Mesenchymal stem cell (in vitro differentiated cells and primary cell): Measurements from ENCODE around the gene SRGAP1.

Experiments used
- DNase-seq: peaks from one replicate; pipeline ENCODE4 v3.0.0-alpha.2; 2013
- H2AFZ ChIP-seq: one replicate; pipeline ENCODE4 v1.6.1; 2013; ENCODE audit warnings: low read depth, mild to moderate bottlenecking, control low read depth, inconsistent platforms, low read length, moderate library complexity
- H2AK5ac ChIP-seq: 2 replicates; pipeline ENCODE4 v1.6.1; 2013; ENCODE audit warnings: low read length, moderate library complexity, mild to moderate bottlenecking, inconsistent platforms; ENCODE audit not compliant: severe bottlenecking
- H2BK120ac ChIP-seq: one replicate; pipeline ENCODE4 v1.6.1; 2013; ENCODE audit warnings: low read depth, mild to moderate bottlenecking, inconsistent platforms, low read length, moderate library complexity
- H2BK12ac ChIP-seq, 2 experiments: one replicate each; pipeline ENCODE4 v1.6.1; 2013; ENCODE audit warnings: inconsistent platforms in 2 of 2, low read length in 2 of 2, mild to moderate bottlenecking in 2 of 2, moderate library complexity in 2 of 2, control low read depth in 1 of 2
- H2BK15ac ChIP-seq: one replicate; pipeline ENCODE4 v1.6.1; 2013; ENCODE audit warnings: mild to moderate bottlenecking, low read depth, inconsistent platforms; ENCODE audit not compliant: poor library complexity, severe bottlenecking
- H2BK5ac ChIP-seq: 2 replicates; pipeline ENCODE4 v1.6.1; 2013; ENCODE audit warnings: low read depth, mild to moderate bottlenecking, low read length, control low read depth, inconsistent platforms; ENCODE audit not compliant: poor library complexity, severe bottlenecking
- H3K14ac ChIP-seq, 2 experiments: one replicate each; pipeline ENCODE4 v1.6.1; 2013; ENCODE audit warnings: inconsistent platforms in 2 of 2, low read length in 2 of 2, control low read depth in 1 of 2, mild to moderate bottlenecking in 1 of 2, moderate library complexity in 1 of 2
- H3K18ac ChIP-seq, 2 experiments: one replicate each; pipeline ENCODE4 v1.6.1; 2013; ENCODE audit warnings: inconsistent platforms in 2 of 2, low read length in 2 of 2, control low read depth in 1 of 2, low read depth in 1 of 2, mild to moderate bottlenecking in 1 of 2
- H3K23ac ChIP-seq, 2 experiments: one replicate each; pipeline ENCODE4 v1.6.1; 2013; ENCODE audit warnings: inconsistent platforms in 2 of 2, low read length in 2 of 2, mild to moderate bottlenecking in 2 of 2, moderate library complexity in 2 of 2, control low read depth in 1 of 2
- H3K27ac ChIP-seq: 2 replicates; pipeline ENCODE4 v1.5.1; 2013; ENCODE audit warnings: mild to moderate bottlenecking, moderate library complexity, low read length, control low read depth, inconsistent platforms; ENCODE audit not compliant: poor library complexity, severe bottlenecking
- H3K27me3 ChIP-seq, 2 experiments: 2 replicates each; pipeline versions ENCODE4 v1.6.1 to v1.7.0; 2013; ENCODE audit warnings: low read length in 2 of 2, mild to moderate bottlenecking in 2 of 2, moderate library complexity in 2 of 2, control low read depth in 1 of 2, inconsistent platforms in 1 of 2; ENCODE audit not compliant: control insufficient read depth in 1 of 2, insufficient read depth in 1 of 2
- H3K36me3 ChIP-seq, 2 experiments: 2 replicates each; pipeline versions ENCODE4 v1.6.1 to v1.7.0; 2013; ENCODE audit warnings: low read length in 2 of 2, control low read depth in 1 of 2, inconsistent platforms in 1 of 2, low read depth in 1 of 2, mild to moderate bottlenecking in 1 of 2; ENCODE audit not compliant: insufficient read depth in 2 of 2, control insufficient read depth in 1 of 2
- H3K4ac ChIP-seq, 2 experiments: one replicate each; pipeline ENCODE4 v1.6.1; 2013; ENCODE audit warnings: inconsistent platforms in 2 of 2, low read length in 2 of 2, mild to moderate bottlenecking in 2 of 2, moderate library complexity in 2 of 2, control low read depth in 1 of 2, low read depth in 1 of 2
- H3K4me1 ChIP-seq: 2 replicates; pipeline ENCODE4 v1.6.1; 2013; ENCODE audit warnings: low read depth, low read length, control low read depth; ENCODE audit not compliant: control insufficient read depth, insufficient read depth
- H3K4me2 ChIP-seq: 2 replicates; pipeline ENCODE4 v1.6.1; 2013; ENCODE audit warnings: low read length, mild to moderate bottlenecking, inconsistent platforms; ENCODE audit not compliant: poor library complexity, severe bottlenecking
- H3K4me3 ChIP-seq, 2 experiments: 2 replicates each; pipeline versions ENCODE4 v1.5.1 to v1.7.0; 2013; ENCODE audit warnings: low read length in 2 of 2, mild to moderate bottlenecking in 2 of 2, control low read depth in 1 of 2, low read depth in 1 of 2; ENCODE audit not compliant: insufficient read depth in 1 of 2
- H3K79me1 ChIP-seq: replicated peaks from 2 replicates; pipeline ENCODE4 v1.6.1; 2013; ENCODE audit warnings: mild to moderate bottlenecking, control low read depth, low read length, inconsistent platforms; ENCODE audit not compliant: poor library complexity, severe bottlenecking
- H3K9ac ChIP-seq: 2 replicates; pipeline ENCODE4 v1.7.0; 2013; ENCODE audit warnings: mild to moderate bottlenecking, low read length, moderate library complexity
- H3K9me3 ChIP-seq: 2 replicates; pipeline ENCODE4 v1.7.0; 2013; ENCODE audit warnings: mild to moderate bottlenecking, low read length; ENCODE audit not compliant: control insufficient read depth
- H4K8ac ChIP-seq: one replicate; pipeline ENCODE4 v1.6.1; 2013; ENCODE audit warnings: inconsistent platforms, mild to moderate bottlenecking, low read length, moderate library complexity
- H4K91ac ChIP-seq: one replicate; pipeline ENCODE4 v1.6.1; 2013; ENCODE audit warnings: mild to moderate bottlenecking, low read length, inconsistent platforms
- WGBS: methylation state at CpG from one replicate; pipeline ENCODE4 v1.1.7; 2013; ENCODE audit warnings: mixed read lengths; 5-methylcytosine and 5-hydroxymethylcytosine counted together

The SRGAP1 gene

GRCh38 chr12:63906876-63907275 lies 62.4 kb downstream of the SRGAP1 start:
- H3K79me1 ChIP-seq, result peaks cover 13% of the 10 kb centered on the region
- no peak overlapping the region for H2BK5ac ChIP-seq
- H3K27me3 ChIP-seq, result no peaks in the 10 kb centered on the region
- no peak overlapping the region for H3K4ac ChIP-seq
- WGBS, result no CpG with 5 or more reads among the region's 1 CpG
- H3K4me1 ChIP-seq, result peaks cover 4% of the 10 kb centered on the region
- no peak overlapping the region for H2AFZ ChIP-seq
- no peak for DNase-seq
- H3K4me3 ChIP-seq, result no peak overlapping the region
- H3K36me3 ChIP-seq, result peaks cover 0 to 18% of the 10 kb centered on the region in 2 experiments
- H4K8ac ChIP-seq, result no peak overlapping the region
- no peak overlapping the region for H3K9ac ChIP-seq
- H3K23ac ChIP-seq, result no peak overlapping the region
- H2AK5ac ChIP-seq, result no peak overlapping the region
- H4K91ac ChIP-seq, result no peak overlapping the region
- H3K4me2 ChIP-seq, result no peak overlapping the region
- H3K27ac ChIP-seq, result no peak overlapping the region
- H2BK12ac ChIP-seq, result no peak overlapping the region
- no peaks in the 10 kb centered on the region for H3K9me3 ChIP-seq
- H3K14ac ChIP-seq, result no peak overlapping the region
- H2BK120ac ChIP-seq, result no peak overlapping the region
- no peak overlapping the region for H3K18ac ChIP-seq
- H2BK15ac ChIP-seq, result no peak overlapping the region

- Histone ChIP-seq H3K36me3 (peaks cover 0 to 18% of the 10 kb centered on the region in 2 experiments), H3K4ac (no peak overlapping the region), H4K91ac (no peak overlapping the region), H2AFZ (no peak overlapping the region), H3K4me1 (peaks cover 4% of the 10 kb centered on the region), H3K9ac (no peak overlapping the region), H2BK12ac (no peak overlapping the region), H4K8ac (no peak overlapping the region), H3K14ac (no peak overlapping the region), H3K9me3 (no peaks in the 10 kb centered on the region), H3K27ac (no peak overlapping the region), H3K27me3 (no peaks in the 10 kb centered on the region), H3K4me3 (no peak overlapping the region), H3K18ac (no peak overlapping the region), H3K4me2 (no peak overlapping the region), H2AK5ac (no peak overlapping the region), H3K23ac (no peak overlapping the region), H3K79me1 (peaks cover 14% of the 10 kb centered on the region), H2BK15ac (no peak overlapping the region), H2BK120ac (no peak overlapping the region), H2BK5ac (no peak overlapping the region)
- WGBS, result 92% methylated on average over 1 of the region's 2 CpGs
- no peak for DNase-seq
Measured at GRCh38 chr12:63907561-63907960, 63.1 kb downstream of the SRGAP1 start.

- H3K36me3 ChIP-seq, result peaks cover 0 to 10% of the 10 kb centered on the region in 2 experiments
- H3K4me1 ChIP-seq, result peaks cover 3% of the 10 kb centered on the region
- H2BK5ac ChIP-seq, result no peak overlapping the region
- no peak overlapping the region for H2BK12ac ChIP-seq
- H3K4ac ChIP-seq, result no peak overlapping the region
- no peak overlapping the region for H3K9ac ChIP-seq
- no CpG with 5 or more reads among the region's 1 CpG for WGBS
- no peak overlapping the region for H3K4me3 ChIP-seq
- H3K9me3 ChIP-seq, result no peaks in the 10 kb centered on the region
- H3K79me1 ChIP-seq, result peaks cover 14% of the 10 kb centered on the region
- no peaks in the 10 kb centered on the region for H3K27me3 ChIP-seq
- no peak overlapping the region for H4K91ac ChIP-seq
- H3K23ac ChIP-seq, result no peak overlapping the region
- H2AFZ ChIP-seq, result no peak overlapping the region
- no peak overlapping the region for H3K27ac ChIP-seq
- no peak overlapping the region for H2BK120ac ChIP-seq
- H3K4me2 ChIP-seq, result no peak overlapping the region
- no peak for DNase-seq
- H2BK15ac ChIP-seq, result no peak overlapping the region
- H3K14ac ChIP-seq, result no peak overlapping the region
- no peak overlapping the region for H2AK5ac ChIP-seq
- no peak overlapping the region for H3K18ac ChIP-seq
- no peak overlapping the region for H4K8ac ChIP-seq
Measured at GRCh38 chr12:63909746-63910145, 65.2 kb downstream of the SRGAP1 start.

GRCh38 chr12:63911341-63911740 lies 66.8 kb downstream of the SRGAP1 start:
- Histone ChIP-seq H4K91ac (no peak overlapping the region), H2BK120ac (no peak overlapping the region), H3K4me2 (no peak overlapping the region), H2BK12ac (no peak overlapping the region), H3K9me3 (no peaks in the 10 kb centered on the region), H2BK5ac (no peak overlapping the region), H3K14ac (no peak overlapping the region), H3K18ac (peak overlapping the region in 1 of 2 experiments; percentile 40), H3K4me1 (peaks cover 7% of the 10 kb centered on the region), H2BK15ac (no peak overlapping the region), H2AFZ (no peak overlapping the region), H3K36me3 (peaks cover 0 to 9% of the 10 kb centered on the region in 2 experiments), H4K8ac (no peak overlapping the region), H3K79me1 (peaks cover 12% of the 10 kb centered on the region), H3K9ac (no peak overlapping the region), H3K4ac (no peak overlapping the region), H3K27ac (no peak overlapping the region), H3K27me3 (no peaks in the 10 kb centered on the region), H3K4me3 (no peak overlapping the region), H3K23ac (no peak overlapping the region), H2AK5ac (no peak overlapping the region)
- WGBS, result 79% methylated on average over 4 of the region's 4 CpGs
- no peak for DNase-seq
